HepG2 (cell line): ENCODE measurements around the gene XPC. TPM values are rescaled to one million over a fixed set of nuclear protein-coding genes. Genes with fewer than 3 reads are reported as not detected.

ENCODE experiments used
- DMAP1 ChIP-seq: IDR thresholded peaks from 2 replicates; pipeline ENCODE4 v1.6.1; 2016
- ESRRA ChIP-seq: sonication (generic); formaldehyde crosslinking; IDR thresholded peaks from 2 replicates; pipeline ENCODE4 v1.5.1; 2020; ENCODE audit warnings: mild to moderate bottlenecking, low read depth, missing genetic modification reagents
- KLF15 ChIP-seq: sonication (generic); formaldehyde crosslinking; IDR thresholded peaks from 2 replicates; pipeline ENCODE4 v1.8.1; 2023; ENCODE audit warnings: borderline replicate concordance, mild to moderate bottlenecking, inconsistent platforms, missing genetic modification reagents, mixed read lengths
- NFKB2 ChIP-seq: sonication (generic); formaldehyde crosslinking; IDR thresholded peaks from 2 replicates; pipeline ENCODE4 v1.4.0; 2020; ENCODE audit warnings: missing genetic modification reagents, borderline replicate concordance
- NONO ChIP-seq, 2 experiments: fragments of 450-650 bp in 1 of 2; sonication (generic) in 1 of 2; formaldehyde crosslinking in 1 of 2; IDR thresholded peaks in 1 of 2; conservative IDR thresholded peaks in 1 of 2; 2 replicates each; pipeline versions ENCODE4 v1.6.1 to v1.8.0; 2017 to 2022; ENCODE audit warnings: mild to moderate bottlenecking in 1 of 2, missing genetic modification reagents in 1 of 2, moderate library complexity in 1 of 2
- NR2F1 ChIP-seq, 2 experiments: fragments of 450-650 bp in 1 of 2; formaldehyde crosslinking in 1 of 2; IDR thresholded peaks; 2 replicates each; pipeline versions ENCODE4 v1.5.0 to v1.6.1; 2016 to 2020; ENCODE audit warnings: mild to moderate bottlenecking in 1 of 2, missing compliant biosample characterization in 1 of 2, missing genetic modification reagents in 1 of 2, moderate library complexity in 1 of 2
- REPIN1 ChIP-seq: sonication (generic); formaldehyde crosslinking; IDR thresholded peaks from 2 replicates; pipeline ENCODE4 v1.8.0; 2022; ENCODE audit warnings: missing genetic modification reagents, low read depth, mild to moderate bottlenecking, borderline replicate concordance
- REXO4 ChIP-seq: sonication (generic); formaldehyde crosslinking; IDR thresholded peaks from 2 replicates; pipeline ENCODE4 v1.8.0; 2022; ENCODE audit warnings: missing genetic modification reagents, mild to moderate bottlenecking, borderline replicate concordance
- THYN1 ChIP-seq: sonication (generic); formaldehyde crosslinking; IDR thresholded peaks from 2 replicates; pipeline ENCODE4 v1.8.1; 2023; ENCODE audit warnings: low read depth, mild to moderate bottlenecking, moderate library complexity, missing genetic modification reagents, borderline replicate concordance
- ZBTB26 ChIP-seq: IDR thresholded peaks from 2 replicates; pipeline ENCODE4 v1.6.1; 2016; ENCODE audit warnings: missing compliant biosample characterization, missing genetic modification reagents, borderline replicate concordance
- ZBTB42 ChIP-seq: sonication (generic); formaldehyde crosslinking; IDR thresholded peaks from 2 replicates; pipeline ENCODE4 v1.5.0; 2020; ENCODE audit warnings: mild to moderate bottlenecking, missing genetic modification reagents
- ZFP36L1 ChIP-seq: sonication (generic); formaldehyde crosslinking; IDR thresholded peaks from 2 replicates; pipeline ENCODE4 v1.8.0; 2022; ENCODE audit warnings: mild to moderate bottlenecking, missing genetic modification reagents, moderate library complexity
- ZNF10 ChIP-seq: sonication (generic); formaldehyde crosslinking; IDR thresholded peaks from 2 replicates; pipeline ENCODE4 v1.4.0; 2020; ENCODE audit warnings: mild to moderate bottlenecking, low read depth, missing genetic modification reagents, borderline replicate concordance
- ZNF121 ChIP-seq: sonication (generic); formaldehyde crosslinking; IDR thresholded peaks from 2 replicates; pipeline ENCODE4 v1.5.0; 2020; ENCODE audit warnings: mild to moderate bottlenecking, missing genetic modification reagents
- ZNF205 ChIP-seq: IDR thresholded peaks from 2 replicates; pipeline ENCODE4 v1.6.1; 2018; ENCODE audit warnings: missing biosample characterization, missing genetic modification reagents
- ZNF350 ChIP-seq: sonication (generic); formaldehyde crosslinking; IDR thresholded peaks from 2 replicates; pipeline ENCODE4 v1.4.0; 2020; ENCODE audit warnings: mild to moderate bottlenecking, low read depth, missing genetic modification reagents, borderline replicate concordance
- ZNF382 ChIP-seq: sonication (generic); formaldehyde crosslinking; IDR thresholded peaks from 2 replicates; pipeline ENCODE4 v1.5.0; 2020; ENCODE audit warnings: missing genetic modification reagents, mild to moderate bottlenecking, borderline replicate concordance
- ZNF552 ChIP-seq: sonication (generic); formaldehyde crosslinking; IDR thresholded peaks from 2 replicates; pipeline ENCODE4 v1.9.0; 2022; ENCODE audit warnings: missing genetic modification reagents, mild to moderate bottlenecking, borderline replicate concordance
- ZNF749 ChIP-seq: sonication (generic); formaldehyde crosslinking; IDR thresholded peaks from 2 replicates; pipeline ENCODE4 v1.8.0; 2022; ENCODE audit warnings: mild to moderate bottlenecking, missing genetic modification reagents, moderate library complexity, borderline replicate concordance
- ZNF776 ChIP-seq: sonication (generic); formaldehyde crosslinking; IDR thresholded peaks from 2 replicates; pipeline ENCODE4 v1.4.0; 2020; ENCODE audit warnings: mild to moderate bottlenecking, missing genetic modification reagents
- ZNF800 ChIP-seq: sonication (generic); formaldehyde crosslinking; IDR thresholded peaks from 2 replicates; pipeline ENCODE4 v1.4.0; 2020; ENCODE audit warnings: missing genetic modification reagents
- polyA plus RNA-seq, 8 experiments: library from polyadenylated mRNA; depleted of rRNA in 3 of 8; stranded (reverse) in 7 of 8; unstranded in 1 of 8; fragments of >200 nt; fragmentation: Illumina TruSeq in 4 of 8; extraction: Trizol in 4 of 8; gene quantifications; 2 replicates each; pipeline versions ENCODE4 v1.2.1 to v1.2.3, GENCODE V29; 2011 to 2016; ENCODE audit warnings: low read depth in 4 of 8, missing spikeins in 1 of 8, mixed read lengths in 1 of 8; ENCODE audit not compliant: insufficient read depth in 1 of 8
- total RNA-seq, 5 experiments: library from RNA; depleted of rRNA; stranded (reverse); fragments of >200 nt; fragmentation: Illumina TruSeq; extraction: Trizol; gene quantifications; 2 replicates each; pipeline ENCODE4 v1.2.3, GENCODE V29; 2016; ENCODE audit warnings: low read depth in 1 of 5
- TF ChIP-seq, protein P1 (sequence below): IDR thresholded peaks from 2 replicates; pipeline ENCODE4 v1.6.1; 2016; ENCODE audit warnings: control low read depth

The XPC gene
- total and polyA plus RNA-seq, 2 of the 13 experiments (the other 11 are each of a cell fraction or from before 2014, with no cell fraction given), result 9.4 to 24.1 TPM

GRCh38 chr3:14125193-14126016 lies 53.0 kb downstream of the XPC start (continued):
- TF ChIP-seq ZFP36L1 (CRISPR knock-in tag), result 0 out of 2 replicates have a peak, but pooled peaks have one; percentile 47
- peak; percentile 27; the same call in 1 of the 2 replicates for TF ChIP-seq ZNF121
- TF ChIP-seq, protein P1, sequence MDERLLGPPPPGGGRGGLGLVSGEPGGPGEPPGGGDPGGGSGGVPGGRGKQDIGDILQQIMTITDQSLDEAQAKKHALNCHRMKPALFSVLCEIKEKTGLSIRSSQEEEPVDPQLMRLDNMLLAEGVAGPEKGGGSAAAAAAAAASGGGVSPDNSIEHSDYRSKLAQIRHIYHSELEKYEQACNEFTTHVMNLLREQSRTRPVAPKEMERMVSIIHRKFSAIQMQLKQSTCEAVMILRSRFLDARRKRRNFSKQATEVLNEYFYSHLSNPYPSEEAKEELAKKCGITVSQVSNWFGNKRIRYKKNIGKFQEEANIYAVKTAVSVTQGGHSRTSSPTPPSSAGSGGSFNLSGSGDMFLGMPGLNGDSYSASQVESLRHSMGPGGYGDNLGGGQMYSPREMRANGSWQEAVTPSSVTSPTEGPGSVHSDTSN (CRISPR knock-in tag), result no peak
- TF ChIP-seq ZNF800 (CRISPR knock-in tag), result no peak; the same call in 1 of the 2 replicates
- 0 out of 2 replicates have a peak, but pooled peaks have one; percentile 61 for TF ChIP-seq KLF15 (CRISPR knock-in tag)
- no peak for TF ChIP-seq ZNF382
- no peak for TF ChIP-seq REPIN1
- TF ChIP-seq ZNF776, result no peak; the same call in 1 of the 2 replicates
- no peak for TF ChIP-seq ZNF552 (CRISPR knock-in tag)
- TF ChIP-seq NONO (IDR thresholded peaks at IDR 0.05), result no peak
- TF ChIP-seq NONO (CRISPR knock-in tag; conservative IDR thresholded peaks at IDR 0.05), result no peak
- TF ChIP-seq REXO4 (CRISPR knock-in tag), result no peak
- TF ChIP-seq ZNF205 (CRISPR knock-in tag), result no peak
- peak; percentile 21; the same call in 1 of the 2 replicates for TF ChIP-seq NFKB2
- no peak for TF ChIP-seq NR2F1 (CRISPR knock-in tag; IDR thresholded peaks at IDR 0.05)
- TF ChIP-seq ZNF10 (CRISPR knock-in tag), result no peak
- TF ChIP-seq ESRRA (CRISPR knock-in tag), result no peak
- no peak; the same call in 1 of the 2 replicates for TF ChIP-seq DMAP1 (CRISPR knock-in tag)
- no peak for TF ChIP-seq ZNF749 (CRISPR knock-in tag)
- TF ChIP-seq ZBTB26 (CRISPR knock-in tag), result no peak
- no peak for TF ChIP-seq THYN1 (CRISPR knock-in tag)
- 0 out of 2 replicates have a peak, but pooled peaks have one; percentile 25 for TF ChIP-seq ZNF350 (CRISPR knock-in tag)
- peak; percentile 16; the same call in 1 of the 2 replicates for TF ChIP-seq ZBTB42 (CRISPR knock-in tag)
